Stimulated activated CD4-positive, alpha-beta T cell treated with anti-CD3 and anti-CD28 coated beads, Interleukin-4, amount 100 ng/mL, for 24 hours (primary cell): ENCODE measurements around the gene OR52N4.
"Not testable (repeated sequence)": the region's sequence is repeated elsewhere in the genome, so short reads cannot be mapped to it uniquely, and the experiment has no call there.

Source experiments
- DNase-seq: peaks from one replicate; pipeline ENCODE4 v3.0.0-alpha.2; 2020

Gene OR52N4

GRCh38 chr11:5753943-5754342, at the start of gene OR52N4:
Gene OR52N4, plus strand, starts transcription at chr11:5754243. Its CDS starts 498 bp downstream, at chr11:5754741.
- DNase-seq: no peak

DNA sequence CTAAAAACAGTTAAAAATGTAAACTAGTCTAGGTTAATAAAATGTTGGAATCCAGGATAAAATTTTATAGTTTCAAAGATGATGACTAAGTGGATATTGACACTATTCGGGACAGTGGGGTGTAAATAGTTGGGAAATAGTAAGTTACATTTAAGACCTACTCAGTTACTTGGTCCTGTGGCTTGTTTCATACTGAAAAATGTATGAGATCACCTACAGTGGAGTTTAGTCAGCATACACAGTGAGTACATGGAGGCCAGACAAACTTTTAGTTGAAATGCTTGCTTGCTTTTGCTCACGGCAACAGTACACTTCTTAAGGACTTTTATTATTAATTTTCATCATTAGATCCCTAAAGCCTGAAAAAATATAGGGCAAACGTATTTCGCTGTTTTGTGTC, 48.4 kb upstream of the OR52N4 start:
- DNase-seq: no peak

DNA sequence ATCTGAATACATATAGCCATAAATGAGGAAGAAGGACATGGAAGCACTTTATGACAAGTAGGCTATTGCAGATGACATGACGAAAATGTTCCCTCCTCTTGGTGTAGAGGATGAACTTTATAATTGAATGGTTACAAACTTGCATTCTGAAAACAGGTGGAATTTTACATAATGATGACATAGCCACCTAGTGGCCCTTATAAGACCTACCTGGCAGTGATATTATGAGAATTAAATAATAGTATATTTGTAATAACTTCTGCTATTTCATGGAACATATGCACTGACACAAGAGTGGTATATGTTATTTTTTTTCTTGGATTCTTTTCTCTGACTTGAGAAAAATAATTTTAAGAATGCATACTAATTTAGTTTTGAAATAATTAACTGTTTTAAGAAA, 41.5 kb upstream of the OR52N4 start:
- DNase-seq: no peak

GRCh38 chr11:5713695-5714094, 40.3 kb upstream of the OR52N4 start:
- no peak for DNase-seq

DNA sequence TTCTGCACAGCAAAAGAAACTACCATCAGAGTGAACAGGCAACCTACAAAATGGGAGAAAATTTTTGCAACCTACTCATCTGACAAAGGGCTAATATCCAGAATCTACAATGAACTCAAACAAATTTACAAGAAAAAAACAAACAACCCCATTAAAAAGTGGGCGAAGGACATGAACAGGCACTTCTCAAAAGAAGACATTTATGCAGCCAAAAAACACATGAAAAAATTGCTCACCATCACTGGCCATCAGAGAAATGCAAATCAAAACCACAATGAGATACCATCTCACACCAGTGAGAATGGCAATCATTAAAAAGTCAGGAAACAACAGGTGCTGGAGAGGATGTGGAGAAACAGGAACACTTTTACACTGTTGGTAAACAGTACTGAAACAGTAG, 37.5 kb upstream of the OR52N4 start:
- not testable (repeated sequence) for DNase-seq

DNA sequence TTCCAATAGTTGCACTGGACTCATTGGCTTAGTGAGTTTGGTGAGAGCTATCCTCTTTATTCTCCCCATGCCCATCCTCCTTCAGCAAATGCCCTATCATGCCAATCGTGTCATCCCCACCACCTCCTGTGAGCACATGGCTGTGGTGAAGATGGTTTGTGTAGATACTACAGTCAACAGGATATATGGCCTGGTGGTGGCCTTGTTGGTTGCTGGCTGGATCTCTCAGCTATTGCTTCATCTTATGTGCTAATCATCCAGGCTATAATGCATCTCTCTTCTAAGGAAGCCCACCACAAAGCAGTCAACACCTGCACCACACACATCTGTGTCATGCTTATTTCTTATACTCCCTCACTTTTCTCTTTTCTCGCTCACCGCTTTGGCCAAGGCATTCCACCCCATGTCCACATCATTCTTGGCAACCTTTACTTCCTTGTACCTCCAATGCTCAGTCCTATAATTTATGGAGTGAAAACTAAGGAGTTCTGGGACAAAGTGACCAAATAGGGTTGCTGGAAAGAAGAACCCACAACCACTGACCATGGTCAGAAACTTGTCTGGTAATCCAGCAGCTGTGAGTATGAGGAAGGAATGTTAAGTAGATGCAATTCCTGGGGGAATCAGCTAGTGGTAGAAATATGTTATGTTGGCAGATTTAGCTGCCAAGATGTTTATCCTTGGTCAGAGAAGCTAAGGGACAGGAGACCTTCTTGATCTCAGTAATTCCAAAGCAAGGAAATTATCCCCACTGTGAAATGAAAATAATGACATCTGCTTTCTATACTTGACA, 34.1 kb upstream of the OR52N4 start:
- DNase-seq: no peak

- DNase-seq: no peak
These were observed 31.4 kb upstream of the OR52N4 start for GRCh38 chr11:5722622-5723021.

- no peak for DNase-seq
These were observed 27.7 kb upstream of the OR52N4 start for GRCh38 chr11:5726351-5726750.

GRCh38 chr11:5727691-5728090, 26.4 kb upstream of the OR52N4 start:
- no peak for DNase-seq

GRCh38 chr11:5736396-5736795, 17.6 kb upstream of the OR52N4 start, which contains the start of gene OR56B1:
Gene OR56B1, plus strand, starts transcription at chr11:5736448. Its CDS starts 69 bp downstream, at chr11:5736517.
- no peak for DNase-seq

- no peak for DNase-seq
These were observed 17.0 kb upstream of the OR52N4 start for GRCh38 chr11:5737091-5737490.

DNA sequence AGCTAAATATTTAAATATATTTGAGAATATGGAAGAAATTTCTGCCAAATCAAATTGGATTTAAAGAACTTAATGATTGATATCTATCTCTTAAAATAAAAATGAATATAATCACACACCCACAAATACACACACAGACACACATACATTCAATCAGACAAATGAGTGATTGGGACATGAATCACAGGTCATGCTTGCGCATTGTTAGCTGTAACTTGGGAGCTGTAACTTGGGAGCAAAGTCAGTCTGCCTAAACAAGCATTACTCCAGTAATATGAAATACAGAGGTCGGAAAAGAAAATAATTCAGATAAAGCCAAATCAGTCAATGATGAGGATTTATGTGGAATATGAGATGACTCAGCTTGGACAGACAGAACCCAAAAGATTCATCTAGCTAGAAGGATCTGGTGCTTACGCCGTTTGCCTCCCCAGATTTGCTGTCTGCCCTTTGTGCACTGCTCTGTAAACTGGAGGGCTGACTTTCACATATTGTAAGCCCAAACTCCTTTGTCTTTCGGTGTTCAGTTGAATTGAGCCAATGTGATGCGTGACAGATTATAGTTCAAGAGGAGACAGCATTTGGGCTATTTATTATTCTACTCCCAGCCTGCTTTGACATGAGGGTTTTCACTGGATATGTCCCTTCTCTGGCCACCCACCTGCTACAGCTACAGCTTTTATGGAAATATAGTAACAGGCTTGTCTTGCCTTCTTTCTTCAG, 16.2 kb upstream of the OR52N4 start:
- DNase-seq: no peak

GRCh38 chr11:5738431-5738830, 15.6 kb upstream of the OR52N4 start:
- DNase-seq: no peak

DNA sequence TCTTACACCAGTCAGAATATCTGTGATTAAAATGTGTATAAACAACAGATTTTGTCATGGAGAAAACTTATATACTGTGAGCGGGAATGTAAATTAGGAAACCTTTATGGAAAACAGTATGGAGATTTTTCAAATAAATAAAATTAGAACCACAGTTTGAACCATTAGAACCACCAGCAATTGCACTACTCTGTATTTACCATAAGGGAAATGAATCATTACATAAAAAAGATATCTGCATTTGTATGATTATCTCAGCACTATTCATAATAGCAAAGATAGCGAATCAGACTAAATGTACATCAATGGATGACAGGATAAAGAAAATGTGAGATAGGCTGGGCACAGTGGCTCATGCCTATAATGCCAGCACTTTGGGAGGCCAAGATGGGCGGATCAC, 7.4 kb upstream of the OR52N4 start:
- no peak for DNase-seq

- DNase-seq: no peak
These were observed 4.2 kb upstream of the OR52N4 start for GRCh38 chr11:5749836-5750235.

DNA sequence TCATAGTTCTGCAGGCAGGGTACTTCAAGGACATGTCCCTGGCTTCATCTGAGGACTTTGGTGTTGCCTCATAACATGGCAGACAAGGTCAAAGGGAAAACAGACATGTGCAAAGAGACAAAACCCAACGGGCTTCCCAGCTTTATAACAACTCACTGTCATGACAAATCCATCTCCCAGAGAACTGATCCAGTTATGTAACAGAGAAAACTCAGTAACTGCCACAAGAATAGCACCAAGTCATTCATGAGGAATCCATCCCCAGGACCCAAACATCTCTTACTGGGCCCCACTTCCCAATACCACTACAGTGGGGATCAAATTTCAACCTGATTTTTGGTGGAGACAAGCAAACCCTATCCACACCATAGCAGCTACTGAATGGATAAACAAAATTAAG, 13.0 kb downstream of the OR52N4 start:
- DNase-seq: no peak

DNA sequence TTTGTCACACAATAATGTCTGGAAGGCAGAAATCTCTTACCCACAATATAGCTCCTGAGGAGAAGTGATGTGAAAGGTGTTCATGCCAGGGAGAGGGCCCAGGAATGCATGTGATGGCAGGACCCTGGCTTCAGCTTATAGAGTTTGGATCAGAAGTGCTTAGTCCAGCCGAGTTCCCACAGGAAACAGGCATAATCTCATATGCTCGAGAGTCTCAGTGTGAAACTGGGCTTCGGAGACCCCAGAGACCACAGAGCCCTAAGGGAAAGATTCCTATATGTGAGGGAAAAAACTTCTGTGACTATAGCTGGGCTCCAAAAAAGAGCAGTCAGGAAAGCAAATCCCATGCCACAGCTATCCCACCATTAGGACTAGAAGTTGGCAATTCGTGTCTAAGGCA, 29.2 kb downstream of the OR52N4 start, which contains the start of gene OR52N5:
Gene OR52N5, minus strand, starts transcription at position 101 of the 400 bp plus-strand sequence. CDS start 4,721 bp downstream, outside the sequence.
- no peak for DNase-seq

DNA sequence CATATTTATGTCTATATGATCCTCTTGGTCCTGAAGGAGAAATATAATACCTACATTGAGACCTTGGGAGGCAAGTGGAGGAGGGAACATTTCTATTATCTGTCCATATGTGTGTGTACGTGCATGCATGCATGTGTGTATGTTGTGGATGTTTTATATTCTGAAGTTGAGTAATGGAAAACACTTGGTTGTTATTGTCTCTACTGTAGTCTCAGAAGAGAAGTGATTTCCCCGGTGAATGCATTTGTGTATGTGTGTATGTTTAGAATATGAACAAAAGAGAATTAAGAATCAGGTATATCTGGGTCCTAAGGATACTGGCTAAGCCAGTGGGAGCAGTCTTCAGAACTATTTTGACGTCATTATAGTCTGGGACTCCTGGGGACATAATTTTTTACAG, 37.1 kb downstream of the OR52N4 start, which contains the start of gene OR52N1:
Gene OR52N1, minus strand, starts transcription at position 101 of the 400 bp plus-strand sequence. CDS start 2,449 bp downstream, outside the sequence.
- no peak for DNase-seq

- DNase-seq: no peak
These were observed 42.5 kb downstream of the OR52N4 start for GRCh38 chr11:5796541-5796940.

DNA sequence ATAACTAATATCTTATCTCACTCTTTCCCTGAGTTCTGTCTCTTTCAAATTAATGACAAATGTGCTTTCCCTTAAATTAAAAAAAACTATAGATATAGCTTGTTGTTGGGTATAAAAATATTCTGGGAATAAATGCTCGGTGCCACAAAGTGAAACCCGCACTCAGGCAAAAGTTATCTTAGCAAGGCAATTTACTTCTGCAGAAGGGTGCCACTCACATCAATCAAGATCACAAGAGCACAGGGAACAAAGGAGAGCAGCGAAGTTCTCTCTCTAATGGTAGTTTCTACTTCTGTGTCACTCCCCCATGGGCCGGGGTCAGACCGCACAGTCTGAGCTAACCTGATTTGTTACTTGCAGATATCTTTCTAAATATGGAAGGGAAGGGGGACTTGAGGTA, 49.9 kb downstream of the OR52N4 start:
- no peak for DNase-seq
